Cardiac fibroblast (primary cell): ENCODE data around the gene FGF12.

Experiments used
- DNase-seq, 2 donors: peaks; one replicate each; pipeline versions ENCODE4 v3.0.0 to v3.0.0-alpha.2; 2010; ENCODE audit warnings: low read depth in 2 of 2
- H3K4me3 ChIP-seq, 2 donors: replicated peaks in 1 of 2; 1 replicate in 1 of 2; 2 replicates in 1 of 2; pipeline ENCODE4 v1.5.1; 2011; ENCODE audit warnings: low read depth in 2 of 2, low read length in 2 of 2, mild to moderate bottlenecking in 2 of 2, moderate library complexity in 1 of 2
- CTCF ChIP-seq: IDR thresholded peaks from one replicate; pipeline ENCODE4 v1.5.1; 2011; ENCODE audit warnings: low read depth, mild to moderate bottlenecking, low read length, inconsistent platforms

Gene FGF12

GRCh38 chr3:192514754-192515663 lies 212.3 kb downstream of the FGF12 start:
- TF ChIP-seq CTCF: no peak
- no peak for DNase-seq
- peak overlapping the region; percentile 22 to 36 for H3K4me3 ChIP-seq

GRCh38 chr3:192514081-192514753 lies 213.1 kb downstream of the FGF12 start:
- no peak for TF ChIP-seq CTCF
- peak; percentile 9 to 15 for DNase-seq
- H3K4me3 ChIP-seq: peak overlapping the region in 1 of 2 donors; percentile 36

- DNase-seq: no peak
- no peak overlapping the region for H3K4me3 ChIP-seq
- no peak for TF ChIP-seq CTCF
These were observed 221.6 kb downstream of the FGF12 start for GRCh38 chr3:192505731-192506130.

GRCh38 chr3:192501401-192501800 lies 225.9 kb downstream of the FGF12 start:
- no peak overlapping the region for H3K4me3 ChIP-seq
- DNase-seq: no peak
- TF ChIP-seq CTCF: no peak

GRCh38 chr3:192496905-192497587 lies 230.3 kb downstream of the FGF12 start:
- H3K4me3 ChIP-seq: no peak overlapping the region
- TF ChIP-seq CTCF: no peak
- no peak for DNase-seq

GRCh38 chr3:192494174-192494573 lies 233.2 kb downstream of the FGF12 start:
- no peak overlapping the region for H3K4me3 ChIP-seq
- TF ChIP-seq CTCF: no peak
- DNase-seq: peak; percentile 21 to 66
